GM12892 (cell line): ENCODE results near the gene NOTCH2.

Experiments
- POLR2A ChIP-seq: IDR thresholded peaks from 2 replicates; pipeline ENCODE4 v1.6.1; 2011; ENCODE audit warnings: low read depth, low read length, control low read depth
- POLR2AphosphoS5 ChIP-seq: IDR thresholded peaks from 2 replicates; pipeline ENCODE4 v1.6.1; 2011; ENCODE audit warnings: low read depth, low read length, control low read depth
- TAF1 ChIP-seq: IDR thresholded peaks from 2 replicates; pipeline ENCODE4 v1.6.1; 2011; ENCODE audit warnings: low read depth, mild to moderate bottlenecking, control low read depth, low read length, borderline replicate concordance

DNA sequence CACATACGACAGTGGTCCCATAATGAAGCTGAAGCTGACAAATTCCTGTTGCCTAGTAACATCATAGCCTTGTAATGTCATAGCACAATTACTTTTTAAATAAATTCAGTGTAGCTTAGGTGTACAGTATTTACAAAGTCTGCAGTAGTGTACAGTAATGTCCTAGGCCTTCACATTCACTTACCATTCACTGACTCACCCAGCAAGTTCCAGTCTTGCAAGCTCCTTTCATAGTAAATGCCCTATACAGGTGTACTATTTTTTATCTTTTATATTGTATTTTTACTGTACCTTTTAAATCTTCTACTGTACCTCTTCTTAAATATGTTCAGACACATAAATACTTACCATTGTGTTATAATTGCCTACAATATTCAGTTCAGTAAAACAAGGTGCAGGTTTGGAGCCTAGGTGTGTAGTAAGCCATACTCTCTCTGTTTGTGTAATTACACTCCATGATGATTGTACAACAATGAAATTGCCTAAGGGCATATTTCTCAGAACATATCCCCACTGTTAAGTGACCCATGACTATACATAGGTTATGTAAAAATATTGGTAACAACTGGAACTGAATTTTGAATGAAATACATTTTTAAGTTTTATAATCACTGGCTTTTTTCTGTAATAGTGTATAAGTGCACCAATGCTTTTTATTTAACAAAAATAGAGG lies 139.7 kb downstream of the NOTCH2 start:
- TF ChIP-seq POLR2A (no peak), POLR2AphosphoS5 (no peak), TAF1 (no peak)
